Ovary (tissue), 1 donor: ENCODE results near the gene ERBIN.

Experiments used
- EP300 ChIP-seq: sonication (generic); formaldehyde crosslinking; IDR thresholded peaks from one replicate; pipeline ENCODE4 v1.6.1; 2017; ENCODE audit warnings: antibody characterized with exemption
- POLR2A ChIP-seq: fragments of 450-650 bp; IDR thresholded peaks from one replicate; pipeline ENCODE4 v1.6.1; 2017; ENCODE audit warnings: antibody characterized with exemption, mild to moderate bottlenecking, moderate library complexity

DNA sequence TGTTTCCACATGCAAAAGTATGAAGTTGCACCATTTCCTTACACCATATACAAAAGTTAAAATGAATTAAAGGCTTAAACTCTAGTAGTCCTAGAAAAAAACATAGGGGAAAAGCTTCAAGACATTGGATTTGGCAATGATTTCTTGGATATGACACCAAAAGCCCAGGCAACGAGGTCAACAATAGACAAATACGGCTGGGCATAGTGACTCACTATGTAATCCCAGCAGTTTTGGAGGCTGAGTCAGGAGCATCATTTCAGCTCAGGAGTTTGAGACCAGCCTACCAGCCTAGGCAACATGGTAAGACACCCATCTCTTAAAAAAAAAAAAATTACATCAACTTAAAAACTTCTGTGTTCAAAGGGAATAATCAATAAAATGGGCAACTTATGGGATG is 186.8 kb downstream of the ERBIN start:
- no peak for TF ChIP-seq POLR2A
- TF ChIP-seq EP300: no peak
